ENCODE results near the gene TLR1.
"Not testable (repeated sequence)": the region's sequence is repeated elsewhere in the genome, so short reads cannot be mapped to it uniquely, and the experiment has no call there.

The TLR1 gene

DNA sequence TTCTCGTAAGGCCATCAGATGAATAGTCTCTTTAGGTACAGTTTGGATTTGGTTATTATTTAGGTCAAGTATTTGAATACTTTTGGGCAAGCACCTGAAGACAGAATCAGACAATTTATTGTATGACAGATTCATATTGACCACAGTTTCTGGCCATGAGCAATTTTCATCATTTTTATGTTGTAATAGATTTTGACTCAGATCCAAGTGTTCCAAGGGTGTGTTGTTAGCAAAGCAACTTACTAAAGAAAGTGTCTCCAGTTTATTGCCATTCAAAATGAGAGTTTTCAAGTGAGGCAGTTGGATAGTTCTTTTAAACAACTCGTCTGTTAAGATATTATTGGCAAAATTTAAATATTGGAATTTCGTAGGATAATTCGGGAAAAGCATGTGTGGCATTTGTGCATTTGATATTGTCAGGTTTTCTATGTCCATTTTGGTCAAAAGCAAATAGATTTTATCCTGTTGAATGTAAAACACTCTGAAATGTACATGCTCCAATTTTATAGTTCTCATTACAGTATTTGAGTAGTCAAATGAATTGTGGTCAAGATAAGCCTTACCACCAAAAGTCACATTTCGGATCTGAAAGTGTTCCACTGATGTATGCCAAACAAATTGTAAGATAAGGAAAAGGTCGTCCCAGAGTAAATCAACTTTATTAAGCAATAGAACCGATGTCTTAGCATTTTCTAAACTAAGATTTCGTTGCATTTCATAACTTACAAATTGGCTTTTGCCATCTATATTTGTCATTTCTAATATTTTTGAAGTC lies 30.2 kb downstream of the TLR1 start:
- DNase-seq, result no peak

DNA sequence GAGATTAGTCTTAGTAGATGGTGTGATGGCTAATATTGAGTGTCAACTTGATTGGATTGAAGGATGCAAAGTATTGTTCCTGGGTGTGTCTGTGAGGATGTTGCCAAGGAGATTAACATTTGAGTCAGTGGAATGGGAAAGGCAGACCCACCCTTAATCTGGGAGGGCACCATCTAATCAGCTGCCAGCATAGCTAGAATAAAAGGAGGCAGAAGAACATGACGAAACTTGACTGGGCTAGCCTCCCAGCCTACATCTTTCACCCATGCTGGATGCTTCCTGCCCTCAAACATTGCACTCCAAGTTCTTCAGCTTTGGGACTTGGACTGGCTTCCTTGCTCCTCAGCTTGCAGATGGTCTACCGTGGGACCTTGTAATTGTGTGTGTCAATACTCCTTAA lies 34.3 kb downstream of the TLR1 start:
- not testable (repeated sequence) for DNase-seq

GRCh38 chr4:38769857-38770256 lies 34.7 kb downstream of the TLR1 start:
- DNase-seq, result no peak

DNA sequence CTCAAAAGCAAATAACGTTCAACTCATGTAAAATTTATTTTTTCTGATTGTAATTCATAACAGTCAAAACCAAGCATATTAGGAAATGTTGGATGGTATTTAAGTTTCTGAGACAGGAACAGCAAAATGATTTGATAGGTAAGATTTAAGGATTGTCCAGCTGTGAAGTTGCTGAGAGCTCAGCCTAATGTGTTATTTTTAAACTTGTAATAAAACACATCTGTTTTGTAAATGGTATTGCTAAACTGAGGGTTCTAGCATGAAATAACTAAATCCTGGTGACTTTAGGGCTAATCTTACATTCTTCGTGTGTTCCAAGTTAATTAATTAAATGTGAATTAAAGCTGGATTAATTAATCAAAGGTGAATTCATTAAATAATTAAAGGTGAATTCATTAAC lies 35.1 kb downstream of the TLR1 start:
- no peak for DNase-seq

DNA sequence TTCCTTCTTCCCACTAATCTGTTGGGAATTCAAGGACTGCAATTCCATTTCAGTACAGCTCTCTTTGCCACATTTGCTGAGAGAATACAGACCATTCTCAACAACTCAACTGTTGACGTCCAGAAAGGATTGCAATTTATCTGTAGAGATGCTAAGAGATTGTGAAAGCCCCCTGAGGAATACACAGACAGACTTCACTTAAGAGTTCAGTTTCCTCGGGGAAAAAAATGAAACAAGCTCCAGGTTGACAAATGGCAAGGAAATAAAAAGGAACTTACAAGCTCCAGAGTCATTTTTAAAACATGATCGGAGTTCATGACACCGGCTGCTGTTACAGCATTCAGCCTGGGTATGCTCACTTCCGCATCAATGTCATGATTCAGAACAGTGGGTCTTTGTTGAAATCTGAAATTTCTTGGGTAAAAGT lies 35.6 kb downstream of the TLR1 start:
- DNase-seq, result no peak

DNA sequence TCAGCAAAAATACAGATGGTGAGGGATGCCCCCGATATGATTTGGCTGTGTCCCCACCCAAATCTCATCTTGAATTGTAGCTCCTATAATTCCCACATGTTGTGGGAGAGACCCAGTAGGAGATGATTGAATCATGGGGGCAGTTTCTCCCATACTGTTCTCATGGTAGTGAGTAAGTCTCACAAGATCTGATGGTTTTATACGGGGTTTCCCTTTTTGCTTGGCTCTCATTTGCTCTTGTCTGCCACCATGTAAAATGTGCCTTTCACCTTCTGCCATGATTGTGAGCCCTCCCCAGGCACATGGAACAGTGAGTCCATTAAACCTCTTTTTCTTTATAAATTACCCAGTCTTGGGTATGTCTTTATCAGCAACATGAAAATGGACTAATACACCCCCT lies 37.7 kb downstream of the TLR1 start:
- not testable (repeated sequence) for DNase-seq

DNA sequence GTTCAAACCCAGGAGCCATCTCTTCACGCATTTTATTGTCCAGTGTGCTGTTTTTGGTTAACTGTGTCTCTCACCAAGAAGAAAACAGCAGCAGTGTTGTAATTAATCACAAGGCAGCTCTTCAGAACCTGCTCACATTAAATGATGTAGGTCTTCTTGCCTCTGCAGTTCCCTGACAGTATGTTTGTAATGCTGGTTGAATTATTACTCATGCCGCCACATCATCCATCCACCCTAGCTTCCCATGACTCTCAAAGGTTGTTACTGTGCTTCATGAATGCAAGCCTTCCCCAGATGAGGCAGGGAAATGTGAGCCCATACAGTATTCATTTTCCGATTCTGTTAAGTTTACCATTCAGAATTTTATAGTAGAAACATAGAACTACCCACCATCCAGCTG lies 39.2 kb downstream of the TLR1 start:
- DNase-seq, result no peak

- no peak for DNase-seq
These were observed 40.3 kb downstream of the TLR1 start for GRCh38 chr4:38764277-38764676.

GRCh38 chr4:38762560-38762959 lies 42.0 kb downstream of the TLR1 start:
- no peak for DNase-seq

DNA sequence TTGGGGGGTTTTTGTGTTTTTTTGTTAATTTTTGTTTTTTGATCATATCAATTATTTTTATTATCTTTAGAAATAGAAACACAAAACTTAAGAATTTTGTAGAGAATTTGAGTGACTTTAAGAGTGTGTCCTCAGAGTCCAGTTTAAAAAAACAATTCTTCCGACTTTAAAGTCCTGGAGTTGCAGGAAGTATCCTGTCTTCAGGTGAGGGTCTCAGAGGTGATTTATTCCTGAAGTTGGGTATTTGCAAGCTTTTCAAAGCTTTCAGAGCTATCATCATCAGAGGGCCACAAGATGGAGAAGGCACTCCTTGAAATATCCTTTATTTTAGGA lies 44.8 kb downstream of the TLR1 start:
- no peak for DNase-seq

GRCh38 chr4:38759113-38759789 lies 45.3 kb downstream of the TLR1 start:
- no peak for DNase-seq

- DNase-seq, result no peak
These were observed 46.5 kb downstream of the TLR1 start for GRCh38 chr4:38757945-38758600.

GRCh38 chr4:38752941-38753806 lies 51.4 kb downstream of the TLR1 start:
- DNase-seq, result no peak

- DNase-seq, result no peak
These were observed 52.1 kb downstream of the TLR1 start for GRCh38 chr4:38752372-38752940.

- no peak for DNase-seq
These were observed 53.1 kb downstream of the TLR1 start for GRCh38 chr4:38751341-38752010.

- DNase-seq, result no peak
These were observed 55.3 kb downstream of the TLR1 start for GRCh38 chr4:38749336-38749735.

DNA sequence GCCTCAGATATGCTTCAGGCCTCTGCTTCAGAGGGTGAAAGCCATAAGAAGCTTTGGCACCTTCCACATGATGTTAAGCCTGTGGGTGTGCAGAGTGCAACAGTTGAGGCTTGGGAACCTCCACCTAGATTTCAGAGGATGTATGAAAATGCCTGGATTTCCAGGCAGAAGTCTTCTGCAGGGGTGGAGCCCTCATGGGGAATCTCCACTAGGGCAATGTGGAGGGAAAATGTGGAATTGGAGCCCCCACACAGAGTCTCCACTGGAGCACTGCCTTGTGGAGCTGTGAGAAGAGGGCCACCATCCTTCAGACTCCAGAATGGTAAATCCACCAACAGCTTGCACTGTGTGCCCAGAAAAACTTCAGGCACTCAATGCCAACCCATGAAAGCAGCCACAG lies 57.0 kb downstream of the TLR1 start:
- no peak for DNase-seq

All from NCI-H1092 treated with DMSO at 0.1 percent for 48 hours (cell line).